ENCODE data around the gene PTPRN2.

PTPRN2 gene

DNA sequence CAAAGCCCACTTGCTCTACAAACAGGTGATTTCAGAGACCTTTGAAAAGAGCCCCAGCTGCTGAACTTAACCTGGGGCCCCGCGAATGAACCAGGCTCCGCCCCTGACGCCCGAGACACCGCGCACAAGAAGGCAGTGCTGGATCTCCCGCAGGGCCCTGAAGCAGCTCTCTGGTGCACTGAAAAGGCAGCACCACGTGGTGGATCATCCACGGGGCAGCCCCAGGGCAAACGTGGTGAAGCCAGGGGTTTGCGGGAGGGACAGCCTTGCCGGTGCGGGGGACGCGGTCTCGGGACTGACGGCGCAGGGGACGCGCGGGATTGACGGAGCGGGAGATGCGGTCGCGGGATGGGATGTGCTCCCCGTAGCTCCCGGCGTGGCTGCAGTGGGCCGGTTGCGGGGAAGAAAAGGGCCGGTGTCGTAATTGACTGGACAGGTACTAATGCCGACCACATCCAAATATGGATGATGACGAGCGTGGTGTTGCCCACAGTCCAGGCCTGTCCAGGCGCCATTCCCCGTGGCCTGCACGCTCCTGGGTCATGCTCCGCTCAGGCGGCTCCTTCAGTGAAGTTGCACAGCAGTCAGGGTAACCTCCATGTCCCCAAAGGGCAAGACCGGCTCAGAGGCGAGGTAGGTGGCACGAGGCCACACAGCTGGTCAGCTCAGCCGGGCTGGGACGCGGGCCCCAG is 829.7 kb downstream of the PTPRN2 start:
- no peak for TF ChIP-seq CTCF (IDR thresholded peaks at IDR 0.05)
- Histone ChIP-seq H3K27ac (no peak overlapping the region), H3K4me3 (no peak overlapping the region)
- DNase-seq (ENCODE audit: low spot score) = no peak

GRCh38 chr7:157757211-157757610 is 830.4 kb downstream of the PTPRN2 start:
- no peak for DNase-seq (ENCODE audit: low spot score)
- Histone ChIP-seq H3K27ac (no peak overlapping the region), H3K4me3 (no peak overlapping the region)
- TF ChIP-seq CTCF (IDR thresholded peaks at IDR 0.05) = no peak

GRCh38 chr7:157755741-157756140 is 831.9 kb downstream of the PTPRN2 start:
- TF ChIP-seq CTCF (IDR thresholded peaks at IDR 0.05) = no peak
- no peak overlapping the region for H3K27ac ChIP-seq
- DNase-seq (ENCODE audit: low spot score) = no peak
- no peak overlapping the region for H3K4me3 ChIP-seq

- H3K4me3 ChIP-seq = no peak overlapping the region
- no peak for TF ChIP-seq CTCF (IDR thresholded peaks at IDR 0.05)
- no peak for DNase-seq (ENCODE audit: low spot score)
- H3K27ac ChIP-seq = no peak overlapping the region
Observed at GRCh38 chr7:157754416-157754790, 833.2 kb downstream of the PTPRN2 start.

GRCh38 chr7:157753713-157754415 is 833.8 kb downstream of the PTPRN2 start:
- no peak overlapping the region for H3K4me3 ChIP-seq
- TF ChIP-seq CTCF (IDR thresholded peaks at IDR 0.05) = no peak
- H3K27ac ChIP-seq = no peak overlapping the region
- DNase-seq (ENCODE audit: low spot score) = no peak

DNA sequence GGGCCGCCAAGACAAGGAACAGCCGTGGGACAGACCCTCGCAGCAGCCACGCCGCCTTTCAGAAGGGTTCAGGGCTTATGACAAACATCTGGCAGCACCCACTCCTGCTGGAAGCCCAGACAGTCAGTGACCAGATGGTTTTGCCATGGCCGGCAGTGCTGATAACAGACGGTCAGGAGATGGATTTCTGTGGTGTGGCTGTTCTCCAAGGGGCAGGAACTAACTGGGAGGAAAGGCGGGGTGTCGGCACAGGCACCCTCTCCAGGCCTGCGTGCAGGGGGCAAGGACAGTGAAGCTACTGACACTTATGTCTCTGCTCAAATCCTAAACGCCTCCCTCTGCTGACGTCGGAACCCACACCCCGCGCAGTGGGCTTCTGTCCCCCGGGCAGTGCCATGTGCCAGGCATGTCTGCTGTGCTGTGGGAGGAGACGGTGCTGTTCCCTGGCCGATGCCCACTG is 834.8 kb downstream of the PTPRN2 start:
- TF ChIP-seq CTCF (IDR thresholded peaks at IDR 0.05) = no peak
- H3K4me3 ChIP-seq = no peak overlapping the region
- no peak overlapping the region for H3K27ac ChIP-seq
- DNase-seq (ENCODE audit: low spot score) = no peak
